HT-29 (cell line): ENCODE measurements around the gene YKT6. TPM values are rescaled to one million over a fixed set of nuclear protein-coding genes. Genes with fewer than 3 reads are reported as not detected.

Experiments
- DNase-seq: peaks from one replicate; pipeline ENCODE4 v3.0.0-alpha.2; 2015; ENCODE audit warnings: low spot score
- total RNA-seq: library from RNA; depleted of rRNA; stranded (reverse); fragments of >200 nt; shearing (Covaris generic); gene quantifications from 2 replicates; pipeline ENCODE4 v1.2.3, GENCODE V29; 2014; rRNA removed

Gene YKT6
- total RNA-seq, 1 experiment from 2014 or later: 127 TPM

GRCh38 chr7:44258865-44259546 is 58.2 kb downstream of the YKT6 start:
- DNase-seq: no peak

- no peak for DNase-seq
Observed at GRCh38 chr7:44259547-44260457, 59.0 kb downstream of the YKT6 start.

- no peak for DNase-seq
Observed at GRCh38 chr7:44261240-44261639, 60.5 kb downstream of the YKT6 start.

GRCh38 chr7:44262031-44262430 is 61.3 kb downstream of the YKT6 start:
- DNase-seq: no peak

GRCh38 chr7:44263326-44264082 is 62.7 kb downstream of the YKT6 start:
- DNase-seq: no peak

Other genes starting within 250 kb of the YKT6 start
- gene SPDYE1, start 203.1 kb upstream of the YKT6 start, total RNA-seq: not detected in 2 replicates
- gene DBNL, start 156.3 kb upstream of the YKT6 start, total RNA-seq: 184 and 203 TPM in 2 replicates
- gene PGAM2, start 135.4 kb upstream of the YKT6 start, total RNA-seq: 0.56 TPM in 1 of 2 replicates, not detected in the other
- gene POLM, start 118.4 kb upstream of the YKT6 start, total RNA-seq: 20.0 and 22.9 TPM in 2 replicates
- gene AEBP1, start 96.6 kb upstream of the YKT6 start, total RNA-seq: not detected in 2 replicates
- 258 and 277 TPM in 2 replicates for gene POLD2, start 77.4 kb upstream of the YKT6 start, total RNA-seq
- gene MYL7, start 59.6 kb upstream of the YKT6 start, total RNA-seq: not detected in 2 replicates
- not detected in 2 replicates for gene GCK, start 11.5 kb upstream of the YKT6 start, total RNA-seq
- 1.8 and 1.9 TPM in 2 replicates for gene CAMK2B, start 124.6 kb downstream of the YKT6 start, total RNA-seq